T-cell (primary cell): ENCODE measurements around the gene LRCH1. TPM values are rescaled to one million over a fixed set of nuclear protein-coding genes. Genes with fewer than 3 reads are reported as not detected.

Source experiments
- ATAC-seq, 4 experiments: fragments of 200-7000 bp in 3 of 4; fragments of 150-1000 bp in 1 of 4; cut with Tn5 transposase; replicated peaks in 1 of 4; 1 replicate in 3 of 4; 2 replicates in 1 of 4; pipeline ENCODE4 v1.10.0; 2021; ENCODE audit warnings: moderate library complexity in 3 of 4, mild to moderate bottlenecking in 2 of 4, moderate number of reproducible peaks in 1 of 4
- CTCF ChIA-PET, 2 donors: fragments of 300-600 bp; sonication (Branson Sonifier 250); formaldehyde crosslinking; loops; one replicate each; lab custom pipeline; 2022; ENCODE audit warnings: antibody characterized with exemption in 2 of 2; lab: Charles Lee
- POLR2A ChIA-PET, 2 donors: fragments of 300-600 bp; sonication (Branson Sonifier 250); formaldehyde crosslinking; loops; one replicate each; lab custom pipeline; 2022; ENCODE audit warnings: antibody characterized with exemption in 2 of 2; lab: Charles Lee
- DNase-seq, 35 experiments: peaks; one replicate each; pipeline versions ENCODE4 v3.0.0 to v3.0.0-alpha.2; 2013 to 2023
- H3K27ac ChIP-seq: one replicate; pipeline ENCODE4 v1.5.1; 2013; ENCODE audit warnings: low read length
- H3K27me3 ChIP-seq, 2 experiments: replicated peaks in 1 of 2; 1 replicate in 1 of 2; 2 replicates in 1 of 2; pipeline versions ENCODE4 v1.6.1 to v1.7.0; 2013; ENCODE audit warnings: low read length in 1 of 2, mixed read lengths in 1 of 2; ENCODE audit not compliant: control insufficient read depth in 2 of 2, insufficient read depth in 2 of 2; ENCODE audit errors: extremely low read depth in 1 of 2
- H3K36me3 ChIP-seq, 2 donors: 1 replicate in 1 of 2; 2 replicates in 1 of 2; pipeline versions ENCODE4 v1.6.1 to v1.7.0; 2013; ENCODE audit warnings: low read length in 1 of 2; ENCODE audit not compliant: control insufficient read depth in 2 of 2, insufficient read depth in 1 of 2; ENCODE audit errors: extremely low read depth in 1 of 2
- H3K4me1 ChIP-seq, 2 experiments: 1 replicate in 1 of 2; 2 replicates in 1 of 2; pipeline versions ENCODE4 v1.6.1 to v1.7.0; 2013; ENCODE audit warnings: low read length in 2 of 2, mixed read lengths in 1 of 2; ENCODE audit not compliant: insufficient read depth in 2 of 2, control insufficient read depth in 1 of 2; ENCODE audit errors: extremely low read depth in 1 of 2
- H3K4me3 ChIP-seq, 2 donors: 1 replicate in 1 of 2; 2 replicates in 1 of 2; pipeline versions ENCODE4 v1.5.1 to v1.7.0; 2013; ENCODE audit warnings: mild to moderate bottlenecking in 2 of 2, low read length in 1 of 2, moderate library complexity in 1 of 2; ENCODE audit not compliant: control insufficient read depth in 1 of 2; ENCODE audit errors: extremely low read depth in 1 of 2
- H3K9me3 ChIP-seq: 2 replicates; pipeline ENCODE4 v1.7.0; 2013
- H3K27ac Mint-ChIP-seq, 2 donors: one replicate each; pipeline ENCODE4 v1.8.0; 2020 to 2021; ENCODE audit warnings: mild to moderate bottlenecking in 2 of 2, mixed read lengths in 2 of 2
- H3K27me3 Mint-ChIP-seq, 2 donors: one replicate each; pipeline ENCODE4 v1.8.0; 2021 to 2022; ENCODE audit warnings: mixed read lengths in 2 of 2
- H3K36me3 Mint-ChIP-seq: one replicate; pipeline ENCODE4 v1.8.0; 2021; ENCODE audit warnings: mixed read lengths
- H3K4me1 Mint-ChIP-seq, 3 donors: one replicate each; pipeline ENCODE4 v1.8.0; 2020 to 2022; ENCODE audit warnings: mixed read lengths in 3 of 3, mild to moderate bottlenecking in 1 of 3
- H3K4me3 Mint-ChIP-seq, 3 donors: one replicate each; pipeline ENCODE4 v1.8.0; 2020 to 2022; ENCODE audit warnings: mild to moderate bottlenecking in 3 of 3, mixed read lengths in 3 of 3, moderate library complexity in 3 of 3
- H3K9me3 Mint-ChIP-seq, 3 donors: one replicate each; pipeline ENCODE4 v1.8.0; 2020 to 2022; ENCODE audit warnings: mixed read lengths in 3 of 3
- WGBS: methylation state at CpG from one replicate; pipeline ENCODE4 v1.1.5; 2013; ENCODE audit warnings: missing lambda C conversion rate; ENCODE audit not compliant: insufficient coverage; 5-methylcytosine and 5-hydroxymethylcytosine counted together
- total RNA-seq, 35 experiments: library from RNA in 6 of 35; stranded (reverse) in 6 of 35; fragments of 120-200 nt in 1 of 35; gene quantifications; one replicate each; pipeline versions ENCODE4 v1.2.1 to v1.2.4 and lab custom pipeline; 2013 to 2026

Gene LRCH1
- total RNA-seq, 5 donors from 2014 or later (not counting 1 experiment from before 2014, with no cell fraction given) = 16.0 to 21.8 (median 17.9) TPM

GRCh38 chr13:46778095-46778494, 225.1 kb downstream of the LRCH1 start:
- H3K36me3 Mint-ChIP-seq = peaks cover 69% of the 10 kb centered on the region
- no CpG with 5 or more reads among the region's 3 CpGs for WGBS
- H3K9me3 ChIP-seq = no peaks in the 10 kb centered on the region
- H3K4me1 ChIP-seq = no peaks in the 10 kb centered on the region
- no peak overlapping the region for H3K27ac Mint-ChIP-seq
- DNase-seq = no peak
- CTCF ChIA-PET = no interaction called here
- H3K9me3 Mint-ChIP-seq = no peaks in the 10 kb centered on the region
- POLR2A ChIA-PET = interaction anchor here in 1 of 2 donors (0.5 kb wide), 1 partner anchor 177 kb away, joined by 3 read pairs; no protein-coding TSS in a partner anchor
- H3K27me3 Mint-ChIP-seq = no peaks in the 10 kb centered on the region
- peaks cover 0 to 2% (median 0%) of the 10 kb centered on the region in 3 donors for H3K4me1 Mint-ChIP-seq
- H3K27me3 ChIP-seq = no peaks in the 10 kb centered on the region
- no peak for ATAC-seq
- peaks cover 0 to 70% of the 10 kb centered on the region in 2 donors for H3K36me3 ChIP-seq
- no peak overlapping the region for H3K4me3 Mint-ChIP-seq
- H3K4me3 ChIP-seq = no peak overlapping the region
- H3K27ac ChIP-seq = no peak overlapping the region

- H3K4me1 Mint-ChIP-seq = peaks cover 0 to 2% (median 0%) of the 10 kb centered on the region in 3 donors
- ATAC-seq (no peak), DNase-seq (no peak)
- Histone ChIP-seq H3K36me3 (peaks cover 0 to 69% of the 10 kb centered on the region in 2 donors), H3K4me3 (no peak overlapping the region), H3K4me1 (no peaks in the 10 kb centered on the region), H3K27ac (no peak overlapping the region), H3K9me3 (no peaks in the 10 kb centered on the region), H3K27me3 (no peaks in the 10 kb centered on the region)
- POLR2A ChIA-PET = no interaction called here
- no peaks in the 10 kb centered on the region for H3K9me3 Mint-ChIP-seq
- peaks cover 62% of the 10 kb centered on the region for H3K36me3 Mint-ChIP-seq
- no peak overlapping the region for H3K4me3 Mint-ChIP-seq
- H3K27ac Mint-ChIP-seq = no peak overlapping the region
- no CpG with 5 or more reads among the region's 2 CpGs for WGBS
- CTCF ChIA-PET = no interaction called here
- no peaks in the 10 kb centered on the region for H3K27me3 Mint-ChIP-seq
Observed at GRCh38 chr13:46778890-46779289, 225.9 kb downstream of the LRCH1 start.

- no CpG with 5 or more reads among the region's 1 CpG for WGBS
- peaks cover 58% of the 10 kb centered on the region for H3K36me3 Mint-ChIP-seq
- H3K4me3 Mint-ChIP-seq = no peak overlapping the region
- H3K27ac ChIP-seq = no peak overlapping the region
- CTCF ChIA-PET = no interaction called here
- peaks cover 0 to 73% of the 10 kb centered on the region in 2 donors for H3K36me3 ChIP-seq
- ATAC-seq = no peak
- DNase-seq = no peak
- peaks cover 0 to 2% (median 0%) of the 10 kb centered on the region in 3 donors for H3K4me1 Mint-ChIP-seq
- POLR2A ChIA-PET = no interaction called here
- H3K27me3 Mint-ChIP-seq = no peaks in the 10 kb centered on the region
- H3K4me3 ChIP-seq = no peak overlapping the region
- no peaks in the 10 kb centered on the region for H3K9me3 Mint-ChIP-seq
- no peaks in the 10 kb centered on the region for H3K27me3 ChIP-seq
- H3K27ac Mint-ChIP-seq = no peak overlapping the region
- H3K9me3 ChIP-seq = no peaks in the 10 kb centered on the region
- H3K4me1 ChIP-seq = no peaks in the 10 kb centered on the region
Observed at GRCh38 chr13:46782066-46782465, 229.1 kb downstream of the LRCH1 start.

- peaks cover 2 to 3% (median 3%) of the 10 kb centered on the region in 3 donors for H3K4me1 Mint-ChIP-seq
- H3K27ac Mint-ChIP-seq = no peak overlapping the region
Observed at GRCh38 chr13:46782691-46783090, 229.7 kb downstream of the LRCH1 start.

GRCh38 chr13:46783504-46783903, 230.5 kb downstream of the LRCH1 start:
- Mint-ChIP-seq H3K27me3 (no peaks in the 10 kb centered on the region), H3K27ac (no peak overlapping the region), H3K9me3 (no peaks in the 10 kb centered on the region), H3K36me3 (peaks cover 54% of the 10 kb centered on the region), H3K4me3 (no peak overlapping the region), H3K4me1 (peaks cover 8 to 10% (median 10%) of the 10 kb centered on the region in 3 donors)
- H3K9me3 ChIP-seq = no peaks in the 10 kb centered on the region
- DNase-seq (no peak), ATAC-seq (no peak)
- no CpG with 5 or more reads among the region's 3 CpGs for WGBS
- H3K27ac ChIP-seq = no peak overlapping the region
- no peaks in the 10 kb centered on the region for H3K4me1 ChIP-seq
- ChIA-PET CTCF (no interaction called here), POLR2A (no interaction called here)
- H3K36me3 ChIP-seq = peaks cover 0 to 70% of the 10 kb centered on the region in 2 donors
- H3K4me3 ChIP-seq = no peak overlapping the region
- no peaks in the 10 kb centered on the region for H3K27me3 ChIP-seq

More at GRCh38 chr13:46782691-46783090, 229.7 kb downstream of the LRCH1 start:
- ATAC-seq (no peak), DNase-seq (no peak)
- CTCF ChIA-PET = no interaction called here
- no CpG with 5 or more reads among the region's 2 CpGs for WGBS
- Histone ChIP-seq H3K27me3 (no peaks in the 10 kb centered on the region), H3K27ac (no peak overlapping the region), H3K9me3 (no peaks in the 10 kb centered on the region), H3K36me3 (peaks cover 0 to 69% of the 10 kb centered on the region in 2 donors), H3K4me1 (no peaks in the 10 kb centered on the region), H3K4me3 (no peak overlapping the region)
- Mint-ChIP-seq H3K4me3 (no peak overlapping the region), H3K36me3 (peaks cover 55% of the 10 kb centered on the region), H3K27me3 (no peaks in the 10 kb centered on the region), H3K9me3 (no peaks in the 10 kb centered on the region)
- POLR2A ChIA-PET = no interaction called here

- H3K27ac ChIP-seq = no peak overlapping the region
- H3K36me3 ChIP-seq = peaks cover 0 to 8% of the 10 kb centered on the region in 2 donors
- H3K27me3 ChIP-seq = no peaks in the 10 kb centered on the region
- peak overlapping the region; percentile 53 to 99 (median 94) for H3K4me3 Mint-ChIP-seq
- H3K4me1 ChIP-seq = peaks cover 11 to 14% of the 10 kb centered on the region in 2 experiments
- H3K4me3 ChIP-seq = no peak overlapping the region
- no peaks in the 10 kb centered on the region for H3K9me3 Mint-ChIP-seq
- peak overlapping the region in 1 of 2 donors; percentile 28 for H3K27ac Mint-ChIP-seq
- H3K9me3 ChIP-seq = no peaks in the 10 kb centered on the region
- H3K36me3 Mint-ChIP-seq = peaks cover 13% of the 10 kb centered on the region
- CTCF ChIA-PET = interaction anchor here in 1 of 2 donors (1.7 kb wide), 1 partner anchor 43 kb away, joined by 4 read pairs; no protein-coding TSS in a partner anchor
- H3K27me3 Mint-ChIP-seq = no peaks in the 10 kb centered on the region
- peaks cover 51 to 52% (median 51%) of the 10 kb centered on the region in 3 donors for H3K4me1 Mint-ChIP-seq
- WGBS = 100% methylated on average over 2 of the region's 6 CpGs
- POLR2A ChIA-PET = no interaction called here
- DNase-seq (no peak), ATAC-seq (no peak)
Observed at GRCh38 chr13:46795321-46795720, 242.4 kb downstream of the LRCH1 start.
